GM23338 (cell line): Measurements from ENCODE around the gene CYRIA.

Experiments
- EZH2 ChIP-seq: fragments of 200-600 bp; sonication (generic); IDR thresholded peaks from one replicate; pipeline ENCODE4 v1.8.0; 2017; ENCODE audit warnings: antibody characterized with exemption, mild to moderate bottlenecking, low read depth; ENCODE audit not compliant: unreplicated experiment
- JUNB ChIP-seq: IDR thresholded peaks from one replicate; pipeline ENCODE4 v1.6.1; 2016; ENCODE audit warnings: antibody characterized with exemption; ENCODE audit not compliant: unreplicated experiment
- POLR2AphosphoS5 ChIP-seq: IDR thresholded peaks from 2 replicates; pipeline ENCODE4 v1.6.1; 2016; ENCODE audit warnings: antibody characterized with exemption, low read depth
- ZNF331 ChIP-seq: fragments of 250-450 bp; sonication (Bioruptor Pico); IDR thresholded peaks from 2 replicates; pipeline ENCODE4 v1.5.0; 2020; ENCODE audit warnings: low read depth, mild to moderate bottlenecking, moderate library complexity
- TF ChIP-seq, protein P1 (sequence below), 2 experiments: fragments of 200-600 bp in 1 of 2; sonication (generic) in 1 of 2; conservative IDR thresholded peaks; 2 replicates each; pipeline versions ENCODE4 v1.5.1 to v1.6.1; 2016 to 2017; ENCODE audit warnings: antibody characterized with exemption in 2 of 2, low read depth in 2 of 2, mild to moderate bottlenecking in 2 of 2, moderate library complexity in 1 of 2
- TF ChIP-seq, protein P2 (sequence below): fragments of 250-450 bp; sonication (Bioruptor Pico); IDR thresholded peaks from 2 replicates; pipeline ENCODE4 v1.5.0; 2020; ENCODE audit warnings: mild to moderate bottlenecking, moderate library complexity
- TF ChIP-seq, protein P3 (sequence below): IDR thresholded peaks from one replicate; pipeline ENCODE4 v1.6.1; 2018; ENCODE audit warnings: antibody characterized with exemption; ENCODE audit not compliant: unreplicated experiment

DNA sequence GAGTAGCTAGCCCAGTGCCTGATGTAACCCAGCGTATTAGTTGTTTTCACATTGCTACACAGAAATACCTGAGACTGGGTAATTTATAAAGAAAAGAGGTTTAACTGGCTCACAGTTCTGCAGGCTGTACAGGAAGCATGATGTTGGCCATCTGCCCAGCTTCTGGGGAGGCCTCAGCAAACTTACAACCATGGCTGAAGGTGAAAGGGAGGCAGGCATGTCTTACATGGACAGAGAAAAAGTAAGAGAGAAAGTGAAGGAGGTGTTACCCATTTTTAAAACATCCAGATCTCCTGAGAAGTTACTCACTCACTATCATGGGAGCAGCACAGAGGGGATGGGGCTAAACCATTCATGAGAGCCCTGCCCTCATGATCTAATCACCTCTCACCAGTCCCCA lies 6.1 kb upstream of the CYRIA start:
- TF ChIP-seq, protein P1, sequence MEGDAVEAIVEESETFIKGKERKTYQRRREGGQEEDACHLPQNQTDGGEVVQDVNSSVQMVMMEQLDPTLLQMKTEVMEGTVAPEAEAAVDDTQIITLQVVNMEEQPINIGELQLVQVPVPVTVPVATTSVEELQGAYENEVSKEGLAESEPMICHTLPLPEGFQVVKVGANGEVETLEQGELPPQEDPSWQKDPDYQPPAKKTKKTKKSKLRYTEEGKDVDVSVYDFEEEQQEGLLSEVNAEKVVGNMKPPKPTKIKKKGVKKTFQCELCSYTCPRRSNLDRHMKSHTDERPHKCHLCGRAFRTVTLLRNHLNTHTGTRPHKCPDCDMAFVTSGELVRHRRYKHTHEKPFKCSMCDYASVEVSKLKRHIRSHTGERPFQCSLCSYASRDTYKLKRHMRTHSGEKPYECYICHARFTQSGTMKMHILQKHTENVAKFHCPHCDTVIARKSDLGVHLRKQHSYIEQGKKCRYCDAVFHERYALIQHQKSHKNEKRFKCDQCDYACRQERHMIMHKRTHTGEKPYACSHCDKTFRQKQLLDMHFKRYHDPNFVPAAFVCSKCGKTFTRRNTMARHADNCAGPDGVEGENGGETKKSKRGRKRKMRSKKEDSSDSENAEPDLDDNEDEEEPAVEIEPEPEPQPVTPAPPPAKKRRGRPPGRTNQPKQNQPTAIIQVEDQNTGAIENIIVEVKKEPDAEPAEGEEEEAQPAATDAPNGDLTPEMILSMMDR (conservative IDR thresholded peaks at IDR 0.05; ENCODE audit: low read depth in 2 of 2): no peak
- no peak for TF ChIP-seq EZH2
- no peak for TF ChIP-seq JUNB
- TF ChIP-seq, protein P2, sequence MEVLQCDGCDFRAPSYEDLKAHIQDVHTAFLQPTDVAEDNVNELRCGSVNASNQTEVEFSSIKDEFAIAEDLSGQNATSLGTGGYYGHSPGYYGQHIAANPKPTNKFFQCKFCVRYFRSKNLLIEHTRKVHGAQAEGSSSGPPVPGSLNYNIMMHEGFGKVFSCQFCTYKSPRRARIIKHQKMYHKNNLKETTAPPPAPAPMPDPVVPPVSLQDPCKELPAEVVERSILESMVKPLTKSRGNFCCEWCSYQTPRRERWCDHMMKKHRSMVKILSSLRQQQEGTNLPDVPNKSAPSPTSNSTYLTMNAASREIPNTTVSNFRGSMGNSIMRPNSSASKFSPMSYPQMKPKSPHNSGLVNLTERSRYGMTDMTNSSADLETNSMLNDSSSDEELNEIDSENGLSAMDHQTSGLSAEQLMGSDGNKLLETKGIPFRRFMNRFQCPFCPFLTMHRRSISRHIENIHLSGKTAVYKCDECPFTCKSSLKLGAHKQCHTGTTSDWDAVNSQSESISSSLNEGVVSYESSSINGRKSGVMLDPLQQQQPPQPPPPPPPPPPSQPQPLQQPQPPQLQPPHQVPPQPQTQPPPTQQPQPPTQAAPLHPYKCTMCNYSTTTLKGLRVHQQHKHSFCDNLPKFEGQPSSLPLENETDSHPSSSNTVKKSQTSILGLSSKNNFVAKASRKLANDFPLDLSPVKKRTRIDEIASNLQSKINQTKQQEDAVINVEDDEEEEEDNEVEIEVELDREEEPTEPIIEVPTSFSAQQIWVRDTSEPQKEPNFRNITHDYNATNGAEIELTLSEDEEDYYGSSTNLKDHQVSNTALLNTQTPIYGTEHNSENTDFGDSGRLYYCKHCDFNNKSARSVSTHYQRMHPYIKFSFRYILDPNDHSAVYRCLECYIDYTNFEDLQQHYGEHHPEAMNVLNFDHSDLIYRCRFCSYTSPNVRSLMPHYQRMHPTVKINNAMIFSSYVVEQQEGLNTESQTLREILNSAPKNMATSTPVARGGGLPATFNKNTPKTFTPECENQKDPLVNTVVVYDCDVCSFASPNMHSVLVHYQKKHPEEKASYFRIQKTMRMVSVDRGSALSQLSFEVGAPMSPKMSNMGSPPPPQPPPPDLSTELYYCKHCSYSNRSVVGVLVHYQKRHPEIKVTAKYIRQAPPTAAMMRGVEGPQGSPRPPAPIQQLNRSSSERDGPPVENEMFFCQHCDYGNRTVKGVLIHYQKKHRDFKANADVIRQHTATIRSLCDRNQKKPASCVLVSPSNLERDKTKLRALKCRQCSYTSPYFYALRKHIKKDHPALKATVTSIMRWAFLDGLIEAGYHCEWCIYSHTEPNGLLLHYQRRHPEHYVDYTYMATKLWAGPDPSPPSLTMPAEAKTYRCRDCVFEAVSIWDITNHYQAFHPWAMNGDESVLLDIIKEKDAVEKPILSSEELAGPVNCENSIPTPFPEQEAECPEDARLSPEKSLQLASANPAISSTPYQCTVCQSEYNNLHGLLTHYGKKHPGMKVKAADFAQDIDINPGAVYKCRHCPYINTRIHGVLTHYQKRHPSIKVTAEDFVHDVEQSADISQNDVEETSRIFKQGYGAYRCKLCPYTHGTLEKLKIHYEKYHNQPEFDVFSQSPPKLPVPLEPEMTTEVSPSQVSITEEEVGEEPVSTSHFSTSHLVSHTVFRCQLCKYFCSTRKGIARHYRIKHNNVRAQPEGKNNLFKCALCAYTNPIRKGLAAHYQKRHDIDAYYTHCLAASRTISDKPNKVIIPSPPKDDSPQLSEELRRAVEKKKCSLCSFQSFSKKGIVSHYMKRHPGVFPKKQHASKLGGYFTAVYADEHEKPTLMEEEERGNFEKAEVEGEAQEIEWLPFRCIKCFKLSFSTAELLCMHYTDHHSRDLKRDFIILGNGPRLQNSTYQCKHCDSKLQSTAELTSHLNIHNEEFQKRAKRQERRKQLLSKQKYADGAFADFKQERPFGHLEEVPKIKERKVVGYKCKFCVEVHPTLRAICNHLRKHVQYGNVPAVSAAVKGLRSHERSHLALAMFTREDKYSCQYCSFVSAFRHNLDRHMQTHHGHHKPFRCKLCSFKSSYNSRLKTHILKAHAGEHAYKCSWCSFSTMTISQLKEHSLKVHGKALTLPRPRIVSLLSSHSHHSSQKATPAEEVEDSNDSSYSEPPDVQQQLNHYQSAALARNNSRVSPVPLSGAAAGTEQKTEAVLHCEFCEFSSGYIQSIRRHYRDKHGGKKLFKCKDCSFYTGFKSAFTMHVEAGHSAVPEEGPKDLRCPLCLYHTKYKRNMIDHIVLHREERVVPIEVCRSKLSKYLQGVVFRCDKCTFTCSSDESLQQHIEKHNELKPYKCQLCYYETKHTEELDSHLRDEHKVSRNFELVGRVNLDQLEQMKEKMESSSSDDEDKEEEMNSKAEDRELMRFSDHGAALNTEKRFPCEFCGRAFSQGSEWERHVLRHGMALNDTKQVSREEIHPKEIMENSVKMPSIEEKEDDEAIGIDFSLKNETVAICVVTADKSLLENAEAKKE (CRISPR knock-in tag): no peak
- no peak for TF ChIP-seq POLR2AphosphoS5
- no peak for TF ChIP-seq ZNF331
- TF ChIP-seq, protein P3, sequence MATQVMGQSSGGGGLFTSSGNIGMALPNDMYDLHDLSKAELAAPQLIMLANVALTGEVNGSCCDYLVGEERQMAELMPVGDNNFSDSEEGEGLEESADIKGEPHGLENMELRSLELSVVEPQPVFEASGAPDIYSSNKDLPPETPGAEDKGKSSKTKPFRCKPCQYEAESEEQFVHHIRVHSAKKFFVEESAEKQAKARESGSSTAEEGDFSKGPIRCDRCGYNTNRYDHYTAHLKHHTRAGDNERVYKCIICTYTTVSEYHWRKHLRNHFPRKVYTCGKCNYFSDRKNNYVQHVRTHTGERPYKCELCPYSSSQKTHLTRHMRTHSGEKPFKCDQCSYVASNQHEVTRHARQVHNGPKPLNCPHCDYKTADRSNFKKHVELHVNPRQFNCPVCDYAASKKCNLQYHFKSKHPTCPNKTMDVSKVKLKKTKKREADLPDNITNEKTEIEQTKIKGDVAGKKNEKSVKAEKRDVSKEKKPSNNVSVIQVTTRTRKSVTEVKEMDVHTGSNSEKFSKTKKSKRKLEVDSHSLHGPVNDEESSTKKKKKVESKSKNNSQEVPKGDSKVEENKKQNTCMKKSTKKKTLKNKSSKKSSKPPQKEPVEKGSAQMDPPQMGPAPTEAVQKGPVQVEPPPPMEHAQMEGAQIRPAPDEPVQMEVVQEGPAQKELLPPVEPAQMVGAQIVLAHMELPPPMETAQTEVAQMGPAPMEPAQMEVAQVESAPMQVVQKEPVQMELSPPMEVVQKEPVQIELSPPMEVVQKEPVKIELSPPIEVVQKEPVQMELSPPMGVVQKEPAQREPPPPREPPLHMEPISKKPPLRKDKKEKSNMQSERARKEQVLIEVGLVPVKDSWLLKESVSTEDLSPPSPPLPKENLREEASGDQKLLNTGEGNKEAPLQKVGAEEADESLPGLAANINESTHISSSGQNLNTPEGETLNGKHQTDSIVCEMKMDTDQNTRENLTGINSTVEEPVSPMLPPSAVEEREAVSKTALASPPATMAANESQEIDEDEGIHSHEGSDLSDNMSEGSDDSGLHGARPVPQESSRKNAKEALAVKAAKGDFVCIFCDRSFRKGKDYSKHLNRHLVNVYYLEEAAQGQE: no peak
